Colonic mucosa (tissue), 4 donors: ENCODE measurements around the gene PIK3CD. TPM values are rescaled to one million over a fixed set of nuclear protein-coding genes. Genes with fewer than 3 reads are reported as not detected.
A peak's percentile ranks its signal among the peaks of the same experiment; 100 is the strongest.

Experiments
- DNase-seq: peaks from one replicate; pipeline ENCODE4 v3.0.0-alpha.2; 2020
- H3K27ac ChIP-seq: fragments of 200-600 bp; one replicate; pipeline ENCODE4 v1.8.0; 2021
- H3K27me3 ChIP-seq: fragments of 200-600 bp; one replicate; pipeline ENCODE4 v1.8.0; 2021
- H3K36me3 ChIP-seq: fragments of 200-600 bp; one replicate; pipeline ENCODE4 v1.8.0; 2021
- H3K4me1 ChIP-seq: fragments of 200-600 bp; one replicate; pipeline ENCODE4 v1.8.0; 2021; ENCODE audit warnings: mild to moderate bottlenecking
- H3K4me3 ChIP-seq: fragments of 200-600 bp; one replicate; pipeline ENCODE4 v1.8.0; 2021
- H3K9ac ChIP-seq, 2 donors: one replicate each; pipeline ENCODE4 v1.7.0; 2013; ENCODE audit warnings: control low read depth in 2 of 2, low read depth in 2 of 2, low read length in 2 of 2
- H3K9me3 ChIP-seq: fragments of 200-600 bp; one replicate; pipeline ENCODE4 v1.8.0; 2021
- CTCF ChIP-seq: fragments of 200-600 bp; IDR thresholded peaks from one replicate; pipeline ENCODE4 v1.8.0; 2022; ENCODE audit warnings: antibody characterized with exemption, mild to moderate bottlenecking
- intact Hi-C: fragments of 100-400 bp; cut with DNase I; formaldehyde crosslinking; loops from one replicate; pipeline ENCODE4 v1.14.1; 2022
- total RNA-seq, 2 donors: library from RNA; stranded (reverse); fragmentation: NEBNext Ultra II Directional in 1 of 2; extraction: Animal tissue kit (Norgen Biotek cat#: 25700) in 1 of 2; gene quantifications; one replicate each; pipeline ENCODE4 v1.2.1, GENCODE V29; 2021
- donor health status: healthy.
- donor health status: DM: no; HTN: no; CAD: no.
- donor health status: DM: no; HTN: no; CAD: no.

Gene PIK3CD
- total RNA-seq, 2 donors from 2014 or later, result 3.5 TPM

GRCh38 chr1:9767964-9768668 is 116.6 kb downstream of the PIK3CD start:
- peaks cover 6% of the 10 kb centered on the region for H3K36me3 ChIP-seq
- H3K27ac ChIP-seq, result no peak overlapping the region
- intact Hi-C loops, result no loop called here
- H3K4me3 ChIP-seq, result no peak overlapping the region
- no peak overlapping the region for H3K9ac ChIP-seq
- no peaks in the 10 kb centered on the region for H3K4me1 ChIP-seq
- H3K9me3 ChIP-seq, result no peaks in the 10 kb centered on the region
- no peak for TF ChIP-seq CTCF
- H3K27me3 ChIP-seq, result no peaks in the 10 kb centered on the region
- peak; percentile 51 for DNase-seq

- Histone ChIP-seq H3K9ac (no peak overlapping the region), H3K27ac (no peak overlapping the region), H3K4me3 (no peak overlapping the region), H3K27me3 (no peaks in the 10 kb centered on the region), H3K9me3 (no peaks in the 10 kb centered on the region), H3K36me3 (peaks cover 6% of the 10 kb centered on the region), H3K4me1 (no peaks in the 10 kb centered on the region)
- no peak for TF ChIP-seq CTCF
- intact Hi-C loops, result no loop called here
- no peak for DNase-seq
Measured at GRCh38 chr1:9768983-9769382, 117.5 kb downstream of the PIK3CD start.

GRCh38 chr1:9770298-9770697 is 118.8 kb downstream of the PIK3CD start:
- no peak for TF ChIP-seq CTCF
- no peaks in the 10 kb centered on the region for H3K9me3 ChIP-seq
- no peaks in the 10 kb centered on the region for H3K27me3 ChIP-seq
- intact Hi-C loops, result no loop called here
- peak overlapping the region; percentile 65 for H3K27ac ChIP-seq
- peaks cover 6% of the 10 kb centered on the region for H3K36me3 ChIP-seq
- DNase-seq, result peak; percentile 74
- no peak overlapping the region for H3K9ac ChIP-seq
- no peaks in the 10 kb centered on the region for H3K4me1 ChIP-seq
- no peak overlapping the region for H3K4me3 ChIP-seq

GRCh38 chr1:9774712-9775679 is 123.5 kb downstream of the PIK3CD start:
- Histone ChIP-seq H3K27me3 (no peaks in the 10 kb centered on the region), H3K9me3 (no peaks in the 10 kb centered on the region), H3K4me3 (no peak overlapping the region), H3K36me3 (peaks cover 6% of the 10 kb centered on the region), H3K4me1 (no peaks in the 10 kb centered on the region), H3K9ac (no peak overlapping the region), H3K27ac (no peak overlapping the region)
- no peak for TF ChIP-seq CTCF
- intact Hi-C loops, result no loop called here
- no peak for DNase-seq

GRCh38 chr1:9776685-9777084 is 125.2 kb downstream of the PIK3CD start:
- Histone ChIP-seq H3K4me1 (no peaks in the 10 kb centered on the region), H3K27me3 (no peaks in the 10 kb centered on the region), H3K36me3 (peaks cover 6% of the 10 kb centered on the region), H3K9ac (no peak overlapping the region), H3K4me3 (no peak overlapping the region), H3K9me3 (no peaks in the 10 kb centered on the region), H3K27ac (no peak overlapping the region)
- TF ChIP-seq CTCF, result no peak
- DNase-seq, result no peak
- intact Hi-C loops, result no loop called here

Other genes with a start within 250 kb of the PIK3CD start
- gene SLC25A33, start 112.3 kb upstream of the PIK3CD start, total RNA-seq, result 1 to 10 TPM; 5.0 to 8.4 TPM
- 10 to 100 TPM in 1 of 2 donors, 1 to 10 TPM in 1; 5.1 to 18.1 TPM for gene TMEM201, start 62.8 kb upstream of the PIK3CD start, total RNA-seq
- gene CLSTN1, start 172.2 kb downstream of the PIK3CD start, total RNA-seq, result 100 to 1,000 TPM; 215 to 226 TPM